Hepatocyte (in vitro differentiated cells): Measurements from ENCODE around the gene ZSWIM2.

Source experiments
- EZH2 ChIP-seq: fragments of 200-600 bp; sonication (generic); IDR thresholded peaks from 2 replicates; pipeline ENCODE4 v1.6.1; 2016; ENCODE audit warnings: antibody characterized with exemption, mild to moderate bottlenecking, borderline replicate concordance
- TF ChIP-seq, protein P1 (sequence below): fragments of 200-600 bp; sonication (generic); IDR thresholded peaks from 2 replicates; pipeline ENCODE4 v1.5.1; 2016; ENCODE audit warnings: antibody characterized with exemption, mild to moderate bottlenecking; ENCODE audit not compliant: poor library complexity

DNA sequence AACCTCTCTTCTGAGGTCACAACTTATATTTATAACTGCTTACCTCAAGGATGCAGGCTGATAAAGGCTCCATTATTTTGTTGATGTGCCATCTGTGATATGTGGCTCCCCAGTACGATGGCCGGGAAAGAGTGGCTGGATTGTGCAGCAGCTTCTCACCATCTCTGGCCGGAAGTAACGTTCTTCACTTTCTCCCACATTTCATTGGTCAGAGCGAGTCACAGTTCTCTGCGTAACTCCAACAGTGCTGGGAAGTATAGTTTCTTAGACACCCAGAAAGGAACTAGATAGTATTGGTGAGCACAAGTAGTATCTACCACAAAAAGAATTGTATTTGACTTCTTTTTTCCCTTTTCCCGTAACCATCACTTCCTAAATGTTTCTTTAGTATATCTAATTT lies 28.7 kb downstream of the ZSWIM2 start:
- TF ChIP-seq EZH2: no peak
- TF ChIP-seq, protein P1, sequence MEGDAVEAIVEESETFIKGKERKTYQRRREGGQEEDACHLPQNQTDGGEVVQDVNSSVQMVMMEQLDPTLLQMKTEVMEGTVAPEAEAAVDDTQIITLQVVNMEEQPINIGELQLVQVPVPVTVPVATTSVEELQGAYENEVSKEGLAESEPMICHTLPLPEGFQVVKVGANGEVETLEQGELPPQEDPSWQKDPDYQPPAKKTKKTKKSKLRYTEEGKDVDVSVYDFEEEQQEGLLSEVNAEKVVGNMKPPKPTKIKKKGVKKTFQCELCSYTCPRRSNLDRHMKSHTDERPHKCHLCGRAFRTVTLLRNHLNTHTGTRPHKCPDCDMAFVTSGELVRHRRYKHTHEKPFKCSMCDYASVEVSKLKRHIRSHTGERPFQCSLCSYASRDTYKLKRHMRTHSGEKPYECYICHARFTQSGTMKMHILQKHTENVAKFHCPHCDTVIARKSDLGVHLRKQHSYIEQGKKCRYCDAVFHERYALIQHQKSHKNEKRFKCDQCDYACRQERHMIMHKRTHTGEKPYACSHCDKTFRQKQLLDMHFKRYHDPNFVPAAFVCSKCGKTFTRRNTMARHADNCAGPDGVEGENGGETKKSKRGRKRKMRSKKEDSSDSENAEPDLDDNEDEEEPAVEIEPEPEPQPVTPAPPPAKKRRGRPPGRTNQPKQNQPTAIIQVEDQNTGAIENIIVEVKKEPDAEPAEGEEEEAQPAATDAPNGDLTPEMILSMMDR: no peak
